Colonic mucosa (tissue), 4 donors: ENCODE measurements around the gene SYT1. TPM values are rescaled to one million over a fixed set of nuclear protein-coding genes. Genes with fewer than 3 reads are reported as not detected.

Experiments
- DNase-seq: peaks from one replicate; pipeline ENCODE4 v3.0.0-alpha.2; 2020
- H3K27ac ChIP-seq: fragments of 200-600 bp; one replicate; pipeline ENCODE4 v1.8.0; 2021
- H3K27me3 ChIP-seq: fragments of 200-600 bp; one replicate; pipeline ENCODE4 v1.8.0; 2021
- H3K36me3 ChIP-seq: fragments of 200-600 bp; one replicate; pipeline ENCODE4 v1.8.0; 2021
- H3K4me1 ChIP-seq: fragments of 200-600 bp; one replicate; pipeline ENCODE4 v1.8.0; 2021; ENCODE audit warnings: mild to moderate bottlenecking
- H3K4me3 ChIP-seq: fragments of 200-600 bp; one replicate; pipeline ENCODE4 v1.8.0; 2021
- H3K9ac ChIP-seq, 2 donors: one replicate each; pipeline ENCODE4 v1.7.0; 2013; ENCODE audit warnings: control low read depth in 2 of 2, low read depth in 2 of 2, low read length in 2 of 2
- H3K9me3 ChIP-seq: fragments of 200-600 bp; one replicate; pipeline ENCODE4 v1.8.0; 2021
- CTCF ChIP-seq: fragments of 200-600 bp; IDR thresholded peaks from one replicate; pipeline ENCODE4 v1.8.0; 2022; ENCODE audit warnings: antibody characterized with exemption, mild to moderate bottlenecking
- intact Hi-C: fragments of 100-400 bp; cut with DNase I; formaldehyde crosslinking; loops from one replicate; pipeline ENCODE4 v1.14.1; 2022
- total RNA-seq, 2 donors: library from RNA; stranded (reverse); fragmentation: NEBNext Ultra II Directional in 1 of 2; extraction: Animal tissue kit (Norgen Biotek cat#: 25700) in 1 of 2; gene quantifications; one replicate each; pipeline ENCODE4 v1.2.1, GENCODE V29; 2021
- donor health status: healthy.
- donor health status: DM: no; HTN: no; CAD: no.
- donor health status: DM: no; HTN: no; CAD: no.

SYT1 gene
- total RNA-seq, 2 donors from 2014 or later = 0.94 to 3.2 TPM

GRCh38 chr12:78880078-78880477 is 15.5 kb downstream of the SYT1 start:
- no peak for DNase-seq
- Histone ChIP-seq H3K27ac (no peak overlapping the region), H3K4me3 (no peak overlapping the region), H3K27me3 (no peaks in the 10 kb centered on the region), H3K9ac (no peak overlapping the region), H3K4me1 (no peaks in the 10 kb centered on the region), H3K9me3 (no peaks in the 10 kb centered on the region), H3K36me3 (no peaks in the 10 kb centered on the region)
- intact Hi-C loops = no loop called here
- no peak for TF ChIP-seq CTCF

GRCh38 chr12:78881685-78882084 is 17.1 kb downstream of the SYT1 start:
- Histone ChIP-seq H3K9ac (no peak overlapping the region), H3K27ac (no peak overlapping the region), H3K27me3 (no peaks in the 10 kb centered on the region), H3K4me1 (no peaks in the 10 kb centered on the region), H3K9me3 (no peaks in the 10 kb centered on the region), H3K4me3 (no peak overlapping the region), H3K36me3 (no peaks in the 10 kb centered on the region)
- DNase-seq = no peak
- no peak for TF ChIP-seq CTCF
- intact Hi-C loops = no loop called here

GRCh38 chr12:78885466-78885865 is 20.9 kb downstream of the SYT1 start:
- intact Hi-C loops = no loop called here
- no peak for TF ChIP-seq CTCF

GRCh38 chr12:78886719-78887407 is 22.3 kb downstream of the SYT1 start:
- intact Hi-C loops = no loop called here
- TF ChIP-seq CTCF = no peak
- no peak overlapping the region for H3K27ac ChIP-seq
- H3K36me3 ChIP-seq = no peaks in the 10 kb centered on the region
- no peaks in the 10 kb centered on the region for H3K27me3 ChIP-seq
- no peak for DNase-seq
- H3K9ac ChIP-seq = no peak overlapping the region
- no peaks in the 10 kb centered on the region for H3K9me3 ChIP-seq
- no peaks in the 10 kb centered on the region for H3K4me1 ChIP-seq
- no peak overlapping the region for H3K4me3 ChIP-seq

More at GRCh38 chr12:78885466-78885865, 20.9 kb downstream of the SYT1 start:
- H3K27me3 ChIP-seq = no peaks in the 10 kb centered on the region
- no peaks in the 10 kb centered on the region for H3K4me1 ChIP-seq
- no peak overlapping the region for H3K4me3 ChIP-seq
- H3K9ac ChIP-seq = no peak overlapping the region
- DNase-seq = no peak
- no peaks in the 10 kb centered on the region for H3K36me3 ChIP-seq
- no peak overlapping the region for H3K27ac ChIP-seq
- H3K9me3 ChIP-seq = no peaks in the 10 kb centered on the region

- Histone ChIP-seq H3K36me3 (no peaks in the 10 kb centered on the region), H3K4me3 (no peak overlapping the region), H3K27me3 (no peaks in the 10 kb centered on the region), H3K9ac (no peak overlapping the region), H3K9me3 (no peaks in the 10 kb centered on the region), H3K27ac (no peak overlapping the region), H3K4me1 (no peaks in the 10 kb centered on the region)
- DNase-seq = no peak
- TF ChIP-seq CTCF = no peak
- intact Hi-C loops = no loop called here
Measured at GRCh38 chr12:78887444-78887843, 22.9 kb downstream of the SYT1 start.
